Measurements from ENCODE around the gene CPXM2.

The CPXM2 gene

GRCh38 chr10:123855008-123855684, 36.5 kb downstream of the CPXM2 start:
- Mint-ChIP-seq H3K9me3 (no peaks in the 10 kb centered on the region), H3K4me3 (no peak overlapping the region), H3K27ac (no peak overlapping the region), H3K27me3 (ENCODE audit: low read depth) (peaks cover 4% of the 10 kb centered on the region), H3K4me1 (ENCODE audit: low read depth) (no peaks in the 10 kb centered on the region), H3K36me3 (ENCODE audit: low read depth) (no peaks in the 10 kb centered on the region)

- H3K9me3 Mint-ChIP-seq, result no peaks in the 10 kb centered on the region
- H3K4me3 Mint-ChIP-seq, result no peak overlapping the region
- no peaks in the 10 kb centered on the region for H3K4me1 Mint-ChIP-seq (ENCODE audit: low read depth)
- H3K27me3 Mint-ChIP-seq (ENCODE audit: low read depth), result peaks cover 4% of the 10 kb centered on the region
- H3K27ac Mint-ChIP-seq, result no peak overlapping the region
- H3K36me3 Mint-ChIP-seq (ENCODE audit: low read depth), result no peaks in the 10 kb centered on the region
Observed at GRCh38 chr10:123854498-123854897, 37.1 kb downstream of the CPXM2 start.

- no peaks in the 10 kb centered on the region for H3K4me1 Mint-ChIP-seq (ENCODE audit: low read depth)
- no peak overlapping the region for H3K4me3 Mint-ChIP-seq
- H3K27ac Mint-ChIP-seq, result no peak overlapping the region
- H3K9me3 Mint-ChIP-seq, result no peaks in the 10 kb centered on the region
- H3K36me3 Mint-ChIP-seq (ENCODE audit: low read depth), result no peaks in the 10 kb centered on the region
- H3K27me3 Mint-ChIP-seq (ENCODE audit: low read depth), result peaks cover 4% of the 10 kb centered on the region
Observed at GRCh38 chr10:123854003-123854402, 37.6 kb downstream of the CPXM2 start.

- H3K27ac Mint-ChIP-seq, result no peak overlapping the region
- no peaks in the 10 kb centered on the region for H3K9me3 Mint-ChIP-seq
- H3K4me3 Mint-ChIP-seq, result no peak overlapping the region
- no peaks in the 10 kb centered on the region for H3K4me1 Mint-ChIP-seq (ENCODE audit: low read depth)
- no peaks in the 10 kb centered on the region for H3K36me3 Mint-ChIP-seq (ENCODE audit: low read depth)
- peaks cover 4% of the 10 kb centered on the region for H3K27me3 Mint-ChIP-seq (ENCODE audit: low read depth)
Observed at GRCh38 chr10:123852411-123852951, 39.1 kb downstream of the CPXM2 start.

- Mint-ChIP-seq H3K9me3 (no peaks in the 10 kb centered on the region), H3K36me3 (ENCODE audit: low read depth) (no peaks in the 10 kb centered on the region), H3K27ac (no peak overlapping the region), H3K4me1 (ENCODE audit: low read depth) (no peaks in the 10 kb centered on the region), H3K4me3 (no peak overlapping the region), H3K27me3 (ENCODE audit: low read depth) (no peaks in the 10 kb centered on the region)
Observed at GRCh38 chr10:123848564-123849457, 42.8 kb downstream of the CPXM2 start.

- Mint-ChIP-seq H3K4me3 (no peak overlapping the region), H3K36me3 (ENCODE audit: low read depth) (no peaks in the 10 kb centered on the region), H3K9me3 (no peaks in the 10 kb centered on the region), H3K27ac (no peak overlapping the region), H3K27me3 (ENCODE audit: low read depth) (no peaks in the 10 kb centered on the region), H3K4me1 (ENCODE audit: low read depth) (no peaks in the 10 kb centered on the region)
Observed at GRCh38 chr10:123847686-123848432, 43.7 kb downstream of the CPXM2 start.

GRCh38 chr10:123843835-123844234, 47.8 kb downstream of the CPXM2 start:
- Mint-ChIP-seq H3K9me3 (no peaks in the 10 kb centered on the region), H3K27me3 (ENCODE audit: low read depth) (peaks cover 3% of the 10 kb centered on the region), H3K27ac (no peak overlapping the region)

GRCh38 chr10:123842692-123843385, 48.8 kb downstream of the CPXM2 start:
- Mint-ChIP-seq H3K27ac (no peak overlapping the region), H3K4me1 (ENCODE audit: low read depth) (no peaks in the 10 kb centered on the region), H3K36me3 (ENCODE audit: low read depth) (no peaks in the 10 kb centered on the region), H3K9me3 (no peaks in the 10 kb centered on the region), H3K4me3 (no peak overlapping the region), H3K27me3 (ENCODE audit: low read depth) (peaks cover 5% of the 10 kb centered on the region)

More at GRCh38 chr10:123843835-123844234, 47.8 kb downstream of the CPXM2 start:
- H3K36me3 Mint-ChIP-seq (ENCODE audit: low read depth), result no peaks in the 10 kb centered on the region
- H3K4me3 Mint-ChIP-seq, result no peak overlapping the region
- no peaks in the 10 kb centered on the region for H3K4me1 Mint-ChIP-seq (ENCODE audit: low read depth)

- H3K4me3 Mint-ChIP-seq, result no peak overlapping the region
- H3K9me3 Mint-ChIP-seq, result no peaks in the 10 kb centered on the region
- H3K27me3 Mint-ChIP-seq (ENCODE audit: low read depth), result peaks cover 6% of the 10 kb centered on the region
- H3K27ac Mint-ChIP-seq, result no peak overlapping the region
- H3K4me1 Mint-ChIP-seq (ENCODE audit: low read depth), result no peaks in the 10 kb centered on the region
- H3K36me3 Mint-ChIP-seq (ENCODE audit: low read depth), result no peaks in the 10 kb centered on the region
Observed at GRCh38 chr10:123841560-123841959, 50.0 kb downstream of the CPXM2 start.

GRCh38 chr10:123841115-123841514, 50.5 kb downstream of the CPXM2 start:
- Mint-ChIP-seq H3K4me3 (no peak overlapping the region), H3K36me3 (ENCODE audit: low read depth) (no peaks in the 10 kb centered on the region), H3K4me1 (ENCODE audit: low read depth) (no peaks in the 10 kb centered on the region), H3K9me3 (no peaks in the 10 kb centered on the region), H3K27me3 (ENCODE audit: low read depth) (peaks cover 6% of the 10 kb centered on the region), H3K27ac (no peak overlapping the region)

GRCh38 chr10:123840714-123841113, 50.9 kb downstream of the CPXM2 start:
- Mint-ChIP-seq H3K36me3 (ENCODE audit: low read depth) (no peaks in the 10 kb centered on the region), H3K27ac (no peak overlapping the region), H3K9me3 (no peaks in the 10 kb centered on the region), H3K4me3 (no peak overlapping the region), H3K4me1 (ENCODE audit: low read depth) (no peaks in the 10 kb centered on the region), H3K27me3 (ENCODE audit: low read depth) (peaks cover 6% of the 10 kb centered on the region)

- H3K9me3 Mint-ChIP-seq, result no peaks in the 10 kb centered on the region
- H3K27ac Mint-ChIP-seq, result no peak overlapping the region
- peaks cover 6% of the 10 kb centered on the region for H3K27me3 Mint-ChIP-seq (ENCODE audit: low read depth)
- no peak overlapping the region for H3K4me3 Mint-ChIP-seq
- H3K4me1 Mint-ChIP-seq (ENCODE audit: low read depth), result no peaks in the 10 kb centered on the region
- no peaks in the 10 kb centered on the region for H3K36me3 Mint-ChIP-seq (ENCODE audit: low read depth)
Observed at GRCh38 chr10:123838596-123839310, 52.9 kb downstream of the CPXM2 start.

- H3K36me3 Mint-ChIP-seq (ENCODE audit: low read depth), result no peaks in the 10 kb centered on the region
- no peak overlapping the region for H3K27ac Mint-ChIP-seq
- no peak overlapping the region for H3K4me3 Mint-ChIP-seq
- H3K4me1 Mint-ChIP-seq (ENCODE audit: low read depth), result no peaks in the 10 kb centered on the region
- peaks cover 6% of the 10 kb centered on the region for H3K27me3 Mint-ChIP-seq (ENCODE audit: low read depth)
- no peaks in the 10 kb centered on the region for H3K9me3 Mint-ChIP-seq
Observed at GRCh38 chr10:123837756-123838155, 53.9 kb downstream of the CPXM2 start.
